Spleen (tissue), 11 donors: ENCODE data around the gene ALG10. TPM values are rescaled to one million over a fixed set of nuclear protein-coding genes. Genes with fewer than 3 reads are reported as not detected.
"Not testable (repeated sequence)": the region's sequence is repeated elsewhere in the genome, so short reads cannot be mapped to it uniquely, and the experiment has no call there.

ENCODE experiments used
- DNase-seq: peaks from one replicate; pipeline ENCODE4 v3.0.0-alpha.2; 2020
- H3K27ac ChIP-seq, 8 donors: fragments of 200-600 bp; sonication (generic) in 7 of 8; 1 replicate in 4 of 8; 2 replicates in 4 of 8; pipeline versions ENCODE4 v1.5.0 to v1.8.0; 2016 to 2021; ENCODE audit warnings: inconsistent platforms in 4 of 8, mild to moderate bottlenecking in 4 of 8, moderate library complexity in 1 of 8
- H3K27me3 ChIP-seq, 7 donors: fragments of 200-600 bp; sonication (generic) in 6 of 7; replicated peaks in 1 of 7; 1 replicate in 4 of 7; 2 replicates in 3 of 7; pipeline versions ENCODE4 v1.5.0 to v1.8.0; 2016 to 2021; ENCODE audit warnings: inconsistent platforms in 3 of 7, mild to moderate bottlenecking in 1 of 7
- H3K36me3 ChIP-seq, 6 donors: fragments of 200-600 bp; sonication (generic) in 5 of 6; 1 replicate in 4 of 6; 2 replicates in 2 of 6; pipeline versions ENCODE4 v1.5.0 to v1.8.0; 2016 to 2021; ENCODE audit warnings: inconsistent platforms in 2 of 6
- H3K4me1 ChIP-seq, 6 donors: fragments of 200-600 bp; sonication (generic) in 5 of 6; 1 replicate in 3 of 6; 2 replicates in 3 of 6; pipeline versions ENCODE4 v1.5.0 to v1.8.0; 2016 to 2021; ENCODE audit warnings: inconsistent platforms in 3 of 6
- H3K4me3 ChIP-seq, 8 donors: fragments of 200-600 bp; sonication (generic) in 7 of 8; 1 replicate in 4 of 8; 2 replicates in 4 of 8; pipeline versions ENCODE4 v1.5.0 to v1.8.0; 2016 to 2021; ENCODE audit warnings: inconsistent platforms in 4 of 8, mild to moderate bottlenecking in 4 of 8, moderate library complexity in 2 of 8
- H3K9me3 ChIP-seq, 8 donors: fragments of 200-600 bp; sonication (generic) in 7 of 8; 1 replicate in 4 of 8; 2 replicates in 4 of 8; pipeline versions ENCODE4 v1.5.0 to v1.8.0; 2016 to 2021; ENCODE audit warnings: inconsistent platforms in 4 of 8
- POLR2A ChIP-seq, 3 donors: fragments of 450-650 bp; IDR thresholded peaks; one replicate each; pipeline ENCODE4 v1.5.1; 2017; ENCODE audit warnings: antibody characterized with exemption in 3 of 3, mild to moderate bottlenecking in 1 of 3
- POLR2AphosphoS5 ChIP-seq, 3 donors: sonication (generic); formaldehyde crosslinking; IDR thresholded peaks; one replicate each; pipeline ENCODE4 v1.5.1; 2017; ENCODE audit warnings: antibody characterized with exemption in 3 of 3
- WGBS, 5 donors: extraction: QIAGEN DNeasy Blood & Tissue Kit in 3 of 5; methylation state at CpG; one replicate each; pipeline versions ENCODE4 v1.1.5 to v1.1.7; 2013 to 2018; 5-methylcytosine and 5-hydroxymethylcytosine counted together
- intact Hi-C: fragments of 100-400 bp; cut with DNase I; formaldehyde crosslinking; loops from one replicate; pipeline ENCODE4 v1.15.0; 2023; ENCODE audit warnings: low total_unique reads
- polyA plus RNA-seq, 3 donors: library from polyadenylated mRNA; stranded (reverse); fragments of 200-250 nt; gene quantifications; one replicate each; pipeline ENCODE4 v1.2.1, GENCODE V29; 2013
- total RNA-seq, 7 donors: library from RNA; depleted of rRNA in 3 of 7; stranded (reverse); fragments of >200 nt in 3 of 7; fragmentation: NEBNext Ultra II Directional in 4 of 7; extraction: Animal tissue kit (Norgen Biotek cat#: 25700) in 4 of 7; gene quantifications; one replicate each; pipeline versions ENCODE4 v1.1.0 to v1.2.1, GENCODE V29; 2016 to 2021
- TF ChIP-seq, protein P1 (sequence below), 11 experiments: fragments of 200-600 bp in 7 of 11; fragments of 450-650 bp in 4 of 11; sonication (generic) in 4 of 11; IDR thresholded peaks in 8 of 11; conservative IDR thresholded peaks in 3 of 11; 1 replicate in 7 of 11; 2 replicates in 4 of 11; pipeline versions ENCODE4 v1.4.0 to v1.8.0; 2016 to 2021; ENCODE audit warnings: antibody characterized with exemption in 11 of 11, inconsistent platforms in 4 of 11, mild to moderate bottlenecking in 1 of 11
- donor health status: healthy with polysubstance abuse.
- donor health status: DM: no; HTN: no; CAD: no; lungs with moderate emphysema.
- donor health status: DM: no; HTN: no; CAD: no.
- donor health status: Bipolar disorder and iron deficiency.
- donor health status: healthy.
- donor health status: DM: no; HTN: no; CAD: no.
- donor health status: DM: yes; HTN: yes; CAD: no.

Gene ALG10
- total and polyA plus RNA-seq, 10 donors: 0.46 to 23.8 (median 12.9) TPM

GRCh38 chr12:34046570-34046969, 24.3 kb downstream of the ALG10 start:
- TF ChIP-seq POLR2A (IDR thresholded peaks at IDR 0.05) (no peak), POLR2AphosphoS5 (IDR thresholded peaks at IDR 0.05) (no peak)
- TF ChIP-seq, protein P1, sequence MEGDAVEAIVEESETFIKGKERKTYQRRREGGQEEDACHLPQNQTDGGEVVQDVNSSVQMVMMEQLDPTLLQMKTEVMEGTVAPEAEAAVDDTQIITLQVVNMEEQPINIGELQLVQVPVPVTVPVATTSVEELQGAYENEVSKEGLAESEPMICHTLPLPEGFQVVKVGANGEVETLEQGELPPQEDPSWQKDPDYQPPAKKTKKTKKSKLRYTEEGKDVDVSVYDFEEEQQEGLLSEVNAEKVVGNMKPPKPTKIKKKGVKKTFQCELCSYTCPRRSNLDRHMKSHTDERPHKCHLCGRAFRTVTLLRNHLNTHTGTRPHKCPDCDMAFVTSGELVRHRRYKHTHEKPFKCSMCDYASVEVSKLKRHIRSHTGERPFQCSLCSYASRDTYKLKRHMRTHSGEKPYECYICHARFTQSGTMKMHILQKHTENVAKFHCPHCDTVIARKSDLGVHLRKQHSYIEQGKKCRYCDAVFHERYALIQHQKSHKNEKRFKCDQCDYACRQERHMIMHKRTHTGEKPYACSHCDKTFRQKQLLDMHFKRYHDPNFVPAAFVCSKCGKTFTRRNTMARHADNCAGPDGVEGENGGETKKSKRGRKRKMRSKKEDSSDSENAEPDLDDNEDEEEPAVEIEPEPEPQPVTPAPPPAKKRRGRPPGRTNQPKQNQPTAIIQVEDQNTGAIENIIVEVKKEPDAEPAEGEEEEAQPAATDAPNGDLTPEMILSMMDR (IDR thresholded peaks at IDR 0.05 in 8 of 11, conservative IDR thresholded peaks at IDR 0.05 in 3 of 11): no peak
- Histone ChIP-seq H3K27me3 (no peaks in the 10 kb centered on the region), H3K4me1 (no peaks in the 10 kb centered on the region), H3K4me3 (no peak overlapping the region), H3K27ac (no peak overlapping the region), H3K36me3 (no peaks in the 10 kb centered on the region), H3K9me3 (peaks cover 0 to 38% (median 18%) of the 10 kb centered on the region in 8 donors)
- DNase-seq: no peak
- intact Hi-C loops: no loop called here

GRCh38 chr12:34047855-34048254, 25.6 kb downstream of the ALG10 start:
- DNase-seq, intact Hi-C loops, H3K27me3 ChIP-seq, H3K27ac ChIP-seq, H3K4me1 ChIP-seq, H3K36me3 ChIP-seq, H3K4me3 ChIP-seq: not testable (repeated sequence)
- peaks cover 0 to 49% (median 26%) of the 10 kb centered on the region in 8 donors for H3K9me3 ChIP-seq
- WGBS, 5 donors: 79 to 86% (median 82%) methylated on average over 2 of the region's 2 CpGs

GRCh38 chr12:34048714-34049113, 26.4 kb downstream of the ALG10 start:
- Histone ChIP-seq H3K36me3 (no peaks in the 10 kb centered on the region), H3K4me3 (no peak overlapping the region), H3K9me3 (peaks cover 0 to 50% (median 26%) of the 10 kb centered on the region in 8 donors), H3K27me3 (no peaks in the 10 kb centered on the region), H3K4me1 (no peaks in the 10 kb centered on the region), H3K27ac (no peak overlapping the region)
- DNase-seq: no peak
- intact Hi-C loops: no loop called here
- no peak for TF ChIP-seq POLR2AphosphoS5 (IDR thresholded peaks at IDR 0.05)
- TF ChIP-seq, protein P1 (IDR thresholded peaks at IDR 0.05 in 8 of 11, conservative IDR thresholded peaks at IDR 0.05 in 3 of 11): no peak
- TF ChIP-seq POLR2A (IDR thresholded peaks at IDR 0.05): no peak
- WGBS, 5 donors: 77 to 100% (median 95%) methylated on average over 2 of the region's 2 CpGs

GRCh38 chr12:34051486-34051885, 29.2 kb downstream of the ALG10 start:
- no peak overlapping the region for H3K27ac ChIP-seq
- H3K27me3 ChIP-seq: no peaks in the 10 kb centered on the region
- peaks cover 0 to 50% (median 26%) of the 10 kb centered on the region in 8 donors for H3K9me3 ChIP-seq
- DNase-seq: no peak
- H3K4me3 ChIP-seq: no peak overlapping the region
- no peaks in the 10 kb centered on the region for H3K4me1 ChIP-seq
- 50 to 80% (median 59%) methylated on average over 1 of the region's 1 CpG for WGBS, 5 donors
- intact Hi-C loops: no loop called here
- no peaks in the 10 kb centered on the region for H3K36me3 ChIP-seq
- TF ChIP-seq POLR2AphosphoS5 (IDR thresholded peaks at IDR 0.05) (no peak), POLR2A (IDR thresholded peaks at IDR 0.05) (no peak)
- TF ChIP-seq, protein P1 (IDR thresholded peaks at IDR 0.05 in 8 of 11, conservative IDR thresholded peaks at IDR 0.05 in 3 of 11): no peak

DNA sequence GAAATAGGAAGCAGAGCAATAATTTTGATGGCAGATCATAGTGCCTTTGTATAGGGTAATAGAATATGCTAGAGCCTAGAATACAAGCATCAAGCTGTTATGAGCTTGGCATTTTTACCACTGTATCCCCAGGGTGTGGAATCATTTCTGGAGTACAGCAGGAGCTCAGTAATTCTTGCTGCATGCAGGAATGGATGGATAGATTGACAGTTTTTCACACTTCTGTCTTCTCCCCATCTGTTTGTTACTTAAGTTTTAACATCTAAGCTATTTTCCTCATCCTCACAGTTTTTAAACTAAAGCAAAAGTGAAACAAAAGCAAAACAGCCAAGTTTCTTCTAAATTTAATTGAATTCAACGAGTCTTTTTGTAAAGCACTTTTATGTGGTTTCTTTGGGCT, 32.6 kb downstream of the ALG10 start:
- H3K9me3 ChIP-seq: peaks cover 0 to 29% (median 18%) of the 10 kb centered on the region in 8 donors
- intact Hi-C loops: no loop called here
- H3K27me3 ChIP-seq: no peaks in the 10 kb centered on the region
- TF ChIP-seq POLR2AphosphoS5 (IDR thresholded peaks at IDR 0.05) (no peak), POLR2A (IDR thresholded peaks at IDR 0.05) (no peak)
- TF ChIP-seq, protein P1 (IDR thresholded peaks at IDR 0.05 in 8 of 11, conservative IDR thresholded peaks at IDR 0.05 in 3 of 11): no peak
- no peak overlapping the region for H3K27ac ChIP-seq
- DNase-seq: no peak
- WGBS, 5 donors: 8 to 26% (median 16%) methylated on average over 1 of the region's 1 CpG
- H3K36me3 ChIP-seq: no peaks in the 10 kb centered on the region
- no peak overlapping the region for H3K4me3 ChIP-seq
- H3K4me1 ChIP-seq: no peaks in the 10 kb centered on the region
